Posterior vena cava (tissue), 2 donors: ENCODE measurements around the gene TPRA1. TPM values are rescaled to one million over a fixed set of nuclear protein-coding genes. Genes with fewer than 3 reads are reported as not detected.

Experiments used
- DNase-seq: peaks from one replicate; pipeline ENCODE4 v3.0.0-alpha.2; 2020; ENCODE audit warnings: low spot score
- intact Hi-C, 2 donors: fragments of 100-400 bp; cut with DNase I; formaldehyde crosslinking; loops; one replicate each; pipeline versions ENCODE4 v1.14.1 to v1.14.2; 2022 to 2023
- total RNA-seq, 2 donors: library from RNA; stranded (reverse); fragmentation: NEBNext Ultra II Directional; extraction: Animal tissue kit (Norgen Biotek cat#: 25700); gene quantifications; one replicate each; pipeline ENCODE4 v1.2.1, GENCODE V29; 2021
- donor health status: DM: yes; HTN: yes; CAD: no.
- donor health status: DM: yes; HTN: yes; CAD: no.

Gene TPRA1
- total RNA-seq, 2 donors from 2014 or later, result 21.4 to 22.8 TPM

GRCh38 chr3:127598841-127599570, 8.5 kb upstream of the TPRA1 start:
- intact Hi-C loops, result no loop called here
- DNase-seq, result no peak

- intact Hi-C loops, result no loop called here
- DNase-seq, result no peak
Observed at GRCh38 chr3:127597020-127597771, 6.7 kb upstream of the TPRA1 start.

- no peak for DNase-seq
- intact Hi-C loops, result no loop called here
Observed at GRCh38 chr3:127595303-127595702, 4.8 kb upstream of the TPRA1 start.

DNA sequence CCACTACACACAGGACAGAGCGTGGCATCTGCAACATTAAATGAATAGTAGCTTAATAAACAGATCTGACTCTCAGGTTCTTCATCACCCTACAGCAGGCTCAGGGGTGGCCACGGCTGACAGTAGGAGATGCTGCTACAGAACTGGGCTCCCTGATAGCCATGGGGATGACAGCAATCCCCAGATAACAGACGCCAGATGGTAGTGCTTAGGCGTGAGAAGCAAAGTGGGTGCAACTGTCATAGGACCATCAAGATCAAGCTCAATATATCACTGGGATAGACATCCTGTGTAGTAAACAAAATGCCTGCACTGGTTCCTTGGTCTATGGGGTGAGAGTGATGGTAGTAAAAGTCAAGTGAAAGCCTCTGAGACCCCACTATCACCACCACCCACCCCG, 2.6 kb upstream of the TPRA1 start:
- intact Hi-C loops, result no loop called here

GRCh38 chr3:127590282-127590592, 296 bp downstream of the TPRA1 start:
- intact Hi-C loops, result no loop called here
- no peak for DNase-seq

More for the DNA sequence above, 2.6 kb upstream of the TPRA1 start:
- no peak for DNase-seq

- peak; percentile 86 for DNase-seq
- intact Hi-C loops, result no loop called here
Observed at GRCh38 chr3:127589600-127590281, 792 bp downstream of the TPRA1 start.

DNA sequence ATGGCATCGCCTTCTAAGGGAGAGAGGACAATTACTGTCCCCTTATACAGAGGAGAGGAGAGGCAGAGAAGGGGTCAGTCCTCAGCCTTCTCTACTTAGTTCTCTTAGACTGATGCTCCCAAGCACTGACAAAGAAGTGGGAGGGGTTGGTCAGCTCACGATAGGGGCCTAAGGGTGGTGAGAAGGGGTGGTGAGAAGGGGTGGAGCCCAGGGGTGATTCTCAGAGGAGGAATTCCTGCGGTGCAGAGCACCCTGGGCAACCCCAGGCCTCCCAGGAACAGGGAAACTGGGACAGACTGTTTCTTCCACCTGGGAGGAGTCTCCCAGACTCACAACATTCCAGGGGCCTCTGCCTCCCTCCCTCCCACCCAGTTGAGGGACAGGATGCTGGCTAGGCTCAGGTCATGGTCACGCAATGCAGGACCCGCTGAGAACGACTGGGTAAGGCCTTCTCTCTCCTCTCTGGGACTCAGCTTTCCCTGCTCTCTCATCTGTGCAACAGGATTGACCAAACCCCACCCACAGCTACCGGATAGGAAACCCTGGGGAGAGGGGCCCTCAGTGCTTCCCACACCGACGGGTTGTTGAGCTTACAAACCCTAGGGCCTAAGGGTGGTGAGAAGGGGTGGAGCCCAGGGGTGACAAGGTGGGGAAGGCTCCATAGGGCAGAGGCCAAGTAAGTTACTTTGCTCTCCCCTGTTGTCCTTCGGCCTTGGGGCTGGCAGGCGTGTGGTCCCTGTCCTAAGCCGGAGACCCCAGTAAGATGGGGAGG, 1.5 kb downstream of the TPRA1 start:
- intact Hi-C loops, result no loop called here

GRCh38 chr3:127587876-127588275, 2.7 kb downstream of the TPRA1 start:
- intact Hi-C loops, result no loop called here
- DNase-seq, result no peak

More for the DNA sequence above, 1.5 kb downstream of the TPRA1 start:
- no peak for DNase-seq

GRCh38 chr3:127585813-127586413, 4.6 kb downstream of the TPRA1 start:
- intact Hi-C loops, result no loop called here
- no peak for DNase-seq

DNA sequence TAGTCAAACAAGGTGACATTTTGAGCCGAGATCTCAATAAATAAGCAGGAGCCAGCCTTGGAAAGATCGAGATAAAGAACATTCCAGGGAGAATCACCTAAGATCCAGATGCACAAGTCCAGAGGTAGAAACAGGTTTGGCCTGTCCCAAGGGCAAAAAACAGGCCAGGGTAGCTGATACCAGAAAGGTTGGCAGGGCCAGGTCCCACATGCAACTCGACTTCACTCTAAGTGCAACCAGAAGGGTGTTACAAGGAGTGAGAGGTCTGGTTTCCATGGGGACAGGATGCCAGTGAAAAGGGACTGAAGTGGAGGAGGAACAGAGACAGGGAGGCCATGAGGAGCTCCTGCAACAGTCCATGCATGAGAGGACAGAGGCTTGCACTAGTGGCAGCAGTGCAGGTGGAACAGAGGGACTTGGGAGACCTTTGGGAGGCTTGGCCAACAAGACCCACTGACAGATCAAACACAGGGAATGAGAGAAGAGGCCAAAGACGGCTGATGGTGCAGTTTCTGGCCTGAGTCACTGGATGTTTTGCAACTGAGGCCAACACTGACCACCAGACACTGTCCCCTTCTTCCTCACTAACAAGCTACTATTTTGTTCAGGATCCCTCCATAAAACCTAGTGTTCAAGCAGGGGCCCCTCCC, 5.2 kb downstream of the TPRA1 start:
- no peak for DNase-seq
- intact Hi-C loops, result no loop called here

DNA sequence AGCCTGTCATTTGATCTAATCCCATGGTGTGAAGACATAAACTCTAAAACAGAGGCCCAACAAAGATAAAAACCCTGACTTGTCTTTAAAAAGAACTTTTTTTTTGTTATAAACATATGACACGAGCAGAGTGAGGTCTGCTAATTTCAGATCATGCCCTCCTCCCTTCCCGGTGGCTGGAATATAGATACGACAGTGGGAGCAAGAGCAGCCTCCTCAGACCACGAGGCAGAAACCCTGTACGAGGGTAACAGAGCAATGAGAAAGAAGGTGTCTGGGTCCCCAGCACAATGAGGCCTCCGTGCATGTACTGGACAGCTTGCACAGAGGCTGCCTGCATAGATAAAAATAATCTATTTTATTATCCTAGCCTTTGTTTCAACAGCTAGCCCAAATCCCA, 5.8 kb downstream of the TPRA1 start:
- intact Hi-C loops, result no loop called here
- DNase-seq, result no peak

DNA sequence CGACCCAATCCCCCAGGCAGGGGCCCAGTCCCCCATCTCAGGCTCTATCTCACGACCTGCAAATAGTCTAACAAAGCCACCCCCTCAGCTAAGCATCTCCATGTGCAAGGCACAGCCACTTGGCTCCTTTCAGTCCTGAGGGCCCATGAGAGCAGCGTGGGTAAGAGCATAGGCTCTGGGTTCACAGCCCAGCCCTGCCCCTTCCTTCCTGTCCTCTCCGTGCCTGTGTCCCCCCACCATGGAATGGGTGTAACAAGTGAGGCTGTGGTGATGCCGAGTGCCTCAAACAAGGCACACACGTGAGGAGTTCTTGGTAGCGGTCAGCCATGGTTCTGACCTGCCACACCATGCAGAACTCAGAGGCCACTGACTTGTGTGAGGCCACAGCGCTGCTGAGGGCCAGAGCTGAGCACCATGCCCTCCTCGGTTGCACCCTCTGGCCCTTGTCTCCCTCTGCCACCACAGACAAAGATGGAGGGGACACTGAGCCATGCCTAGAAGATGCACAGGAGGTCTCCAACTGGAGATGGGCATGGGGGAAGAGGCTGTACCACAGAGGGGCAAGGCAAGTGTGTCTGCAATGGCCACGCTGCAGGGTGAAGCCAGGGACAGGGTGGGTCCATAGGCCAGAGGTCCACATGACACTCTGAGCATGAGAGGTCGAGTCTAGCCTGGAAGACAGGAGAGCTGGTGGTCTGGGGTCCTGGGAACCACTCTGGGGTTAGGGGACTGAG, 10.0 kb downstream of the TPRA1 start:
- intact Hi-C loops, result no loop called here
- DNase-seq, result no peak

DNA sequence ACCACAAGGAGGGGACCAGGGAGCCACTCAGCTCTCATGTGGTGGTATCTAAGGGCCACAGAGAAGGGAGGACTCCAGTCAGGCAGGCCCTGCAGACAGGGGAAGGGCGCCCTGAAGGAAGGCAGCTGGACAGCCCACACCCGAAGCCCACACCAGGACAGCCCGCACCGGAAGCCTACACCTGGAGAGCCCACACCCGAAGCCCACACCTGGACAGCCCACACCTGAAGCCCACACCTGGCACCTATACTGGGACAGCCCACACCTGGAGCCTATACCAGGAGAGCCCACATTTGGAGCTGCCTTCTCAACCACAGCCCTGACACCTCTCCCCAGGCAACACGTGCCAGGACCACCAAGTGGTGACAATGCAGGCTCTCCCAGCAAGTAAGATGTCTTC, 11.7 kb downstream of the TPRA1 start:
- DNase-seq, result no peak
- intact Hi-C loops, result no loop called here

DNA sequence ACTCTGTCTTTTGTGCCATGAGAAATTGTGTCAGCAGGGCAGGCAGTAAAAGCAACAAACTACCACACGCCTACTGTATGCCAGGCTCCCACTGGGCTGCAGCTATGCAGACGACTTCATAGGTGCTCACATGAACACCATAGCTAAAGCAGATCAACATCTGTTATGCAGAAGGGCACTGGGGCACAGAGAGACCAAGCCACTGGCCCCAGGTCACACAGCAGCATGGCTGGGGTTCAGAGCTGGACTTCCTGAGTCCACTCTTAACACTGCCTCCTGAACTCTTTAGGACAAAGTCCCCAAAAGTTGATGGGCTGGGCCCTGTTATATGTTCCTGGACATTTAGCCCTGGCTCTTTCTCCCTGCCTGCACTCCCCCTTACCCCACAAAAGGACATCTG, 12.4 kb downstream of the TPRA1 start:
- intact Hi-C loops, result no loop called here

GRCh38 chr3:127577448-127577847, 13.1 kb downstream of the TPRA1 start:
- intact Hi-C loops, result no loop called here
- no peak for DNase-seq

More for the DNA sequence above, 12.4 kb downstream of the TPRA1 start:
- DNase-seq, result no peak

GRCh38 chr3:127574880-127575878, 15.4 kb downstream of the TPRA1 start:
- peak; percentile 95 for DNase-seq
- intact Hi-C loops, result no loop called here

- no peak for DNase-seq
- intact Hi-C loops, result no loop called here
Observed at GRCh38 chr3:127573912-127574311, 16.6 kb downstream of the TPRA1 start.
